D341Med (cell line): Measurements from ENCODE around the gene BATF2.
"Not testable (repeated sequence)": the region's sequence is repeated elsewhere in the genome, so short reads cannot be mapped to it uniquely, and the experiment has no call there.

Experiments
- DNase-seq: peaks from one replicate; pipeline ENCODE4 v3.0.0; 2012; ENCODE audit warnings: low spot score

BATF2 gene

GRCh38 chr11:64996710-64997380 is at the start of gene BATF2:
Gene BATF2, minus strand, starts transcription at chr11:64996971. Its CDS starts 57 bp downstream, at chr11:64996914.
- DNase-seq, result peak; percentile 85

- no peak for DNase-seq
Observed at GRCh38 chr11:65045728-65046127, 49.0 kb upstream of the BATF2 start.

GRCh38 chr11:65045061-65045460 is 48.3 kb upstream of the BATF2 start:
- no peak for DNase-seq

- no peak for DNase-seq
Observed at GRCh38 chr11:65043881-65044501, 47.2 kb upstream of the BATF2 start.

GRCh38 chr11:65042891-65043290 is 46.1 kb upstream of the BATF2 start:
- DNase-seq, result no peak

GRCh38 chr11:65040847-65041622 is 44.3 kb upstream of the BATF2 start, which contains the start of gene SAC3D1:
Gene SAC3D1, plus strand, starts transcription at chr11:65041210. Its CDS starts 83 bp downstream, at chr11:65041293.
- DNase-seq, result peak; percentile 94

- no peak for DNase-seq
Observed at GRCh38 chr11:65040520-65040846, 43.7 kb upstream of the BATF2 start.

- no peak for DNase-seq
Observed at GRCh38 chr11:65036931-65037330, 40.2 kb upstream of the BATF2 start.

GRCh38 chr11:65035579-65035978 is 38.8 kb upstream of the BATF2 start:
- DNase-seq, result no peak

- DNase-seq, result no peak
Observed at GRCh38 chr11:65034423-65034822, 37.7 kb upstream of the BATF2 start.

GRCh38 chr11:65032216-65032615 is 35.4 kb upstream of the BATF2 start:
- DNase-seq, result no peak

- peak; percentile 90 for DNase-seq
Observed at GRCh38 chr11:65027213-65028067, 30.7 kb upstream of the BATF2 start, which contains the start of gene SNX15. Gene SNX15, plus strand, starts transcription at chr11:65027439. Its CDS starts 99 bp downstream, at chr11:65027538.

- no peak for DNase-seq
Observed at GRCh38 chr11:65026810-65027209, 30.0 kb upstream of the BATF2 start.

- not testable (repeated sequence) for DNase-seq
Observed at GRCh38 chr11:65023502-65023901, 26.7 kb upstream of the BATF2 start.

GRCh38 chr11:65021509-65021908 is 24.7 kb upstream of the BATF2 start:
- no peak for DNase-seq

GRCh38 chr11:65021003-65021402 is 24.2 kb upstream of the BATF2 start:
- DNase-seq, result no peak

- DNase-seq, result no peak
Observed at GRCh38 chr11:65019824-65020223, 23.1 kb upstream of the BATF2 start.

- no peak for DNase-seq
Observed at GRCh38 chr11:65017937-65018336, 21.2 kb upstream of the BATF2 start.

- DNase-seq, result no peak
Observed at GRCh38 chr11:65016705-65017104, 19.9 kb upstream of the BATF2 start.

- no peak for DNase-seq
Observed at GRCh38 chr11:65014726-65015227, 18.0 kb upstream of the BATF2 start.

- DNase-seq, result peak; percentile 95
Observed at GRCh38 chr11:65013888-65014725, 17.3 kb upstream of the BATF2 start, which contains the start of gene ARL2. Gene ARL2, plus strand, starts transcription at chr11:65014160. Its CDS starts 48 bp downstream, at chr11:65014208.
